ENCODE measurements around the gene HBQ1.

DNA sequence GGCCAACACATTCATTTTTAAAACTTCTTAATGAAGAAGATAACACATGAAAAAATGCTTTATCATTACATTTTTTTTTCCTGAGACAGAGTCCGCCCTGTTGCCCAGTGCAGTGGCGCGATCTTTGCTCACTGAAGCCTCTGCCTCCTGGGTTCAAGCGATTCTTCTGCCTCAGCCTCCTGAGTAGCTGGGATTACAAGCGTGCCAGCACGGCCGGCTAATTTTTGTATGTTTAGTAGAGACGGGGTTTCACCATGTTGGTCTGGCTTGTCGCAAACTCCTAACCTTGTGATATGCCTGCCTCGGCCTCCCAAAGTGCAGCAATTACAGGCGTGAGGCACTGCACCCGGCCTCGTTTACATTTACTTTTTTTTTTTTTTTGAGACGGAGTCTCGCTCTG is 13.2 kb downstream of the HBQ1 start:
- TF ChIP-seq, protein P1, sequence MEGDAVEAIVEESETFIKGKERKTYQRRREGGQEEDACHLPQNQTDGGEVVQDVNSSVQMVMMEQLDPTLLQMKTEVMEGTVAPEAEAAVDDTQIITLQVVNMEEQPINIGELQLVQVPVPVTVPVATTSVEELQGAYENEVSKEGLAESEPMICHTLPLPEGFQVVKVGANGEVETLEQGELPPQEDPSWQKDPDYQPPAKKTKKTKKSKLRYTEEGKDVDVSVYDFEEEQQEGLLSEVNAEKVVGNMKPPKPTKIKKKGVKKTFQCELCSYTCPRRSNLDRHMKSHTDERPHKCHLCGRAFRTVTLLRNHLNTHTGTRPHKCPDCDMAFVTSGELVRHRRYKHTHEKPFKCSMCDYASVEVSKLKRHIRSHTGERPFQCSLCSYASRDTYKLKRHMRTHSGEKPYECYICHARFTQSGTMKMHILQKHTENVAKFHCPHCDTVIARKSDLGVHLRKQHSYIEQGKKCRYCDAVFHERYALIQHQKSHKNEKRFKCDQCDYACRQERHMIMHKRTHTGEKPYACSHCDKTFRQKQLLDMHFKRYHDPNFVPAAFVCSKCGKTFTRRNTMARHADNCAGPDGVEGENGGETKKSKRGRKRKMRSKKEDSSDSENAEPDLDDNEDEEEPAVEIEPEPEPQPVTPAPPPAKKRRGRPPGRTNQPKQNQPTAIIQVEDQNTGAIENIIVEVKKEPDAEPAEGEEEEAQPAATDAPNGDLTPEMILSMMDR (IDR thresholded peaks at IDR 0.05), result no peak
- TF ChIP-seq, protein P2, sequence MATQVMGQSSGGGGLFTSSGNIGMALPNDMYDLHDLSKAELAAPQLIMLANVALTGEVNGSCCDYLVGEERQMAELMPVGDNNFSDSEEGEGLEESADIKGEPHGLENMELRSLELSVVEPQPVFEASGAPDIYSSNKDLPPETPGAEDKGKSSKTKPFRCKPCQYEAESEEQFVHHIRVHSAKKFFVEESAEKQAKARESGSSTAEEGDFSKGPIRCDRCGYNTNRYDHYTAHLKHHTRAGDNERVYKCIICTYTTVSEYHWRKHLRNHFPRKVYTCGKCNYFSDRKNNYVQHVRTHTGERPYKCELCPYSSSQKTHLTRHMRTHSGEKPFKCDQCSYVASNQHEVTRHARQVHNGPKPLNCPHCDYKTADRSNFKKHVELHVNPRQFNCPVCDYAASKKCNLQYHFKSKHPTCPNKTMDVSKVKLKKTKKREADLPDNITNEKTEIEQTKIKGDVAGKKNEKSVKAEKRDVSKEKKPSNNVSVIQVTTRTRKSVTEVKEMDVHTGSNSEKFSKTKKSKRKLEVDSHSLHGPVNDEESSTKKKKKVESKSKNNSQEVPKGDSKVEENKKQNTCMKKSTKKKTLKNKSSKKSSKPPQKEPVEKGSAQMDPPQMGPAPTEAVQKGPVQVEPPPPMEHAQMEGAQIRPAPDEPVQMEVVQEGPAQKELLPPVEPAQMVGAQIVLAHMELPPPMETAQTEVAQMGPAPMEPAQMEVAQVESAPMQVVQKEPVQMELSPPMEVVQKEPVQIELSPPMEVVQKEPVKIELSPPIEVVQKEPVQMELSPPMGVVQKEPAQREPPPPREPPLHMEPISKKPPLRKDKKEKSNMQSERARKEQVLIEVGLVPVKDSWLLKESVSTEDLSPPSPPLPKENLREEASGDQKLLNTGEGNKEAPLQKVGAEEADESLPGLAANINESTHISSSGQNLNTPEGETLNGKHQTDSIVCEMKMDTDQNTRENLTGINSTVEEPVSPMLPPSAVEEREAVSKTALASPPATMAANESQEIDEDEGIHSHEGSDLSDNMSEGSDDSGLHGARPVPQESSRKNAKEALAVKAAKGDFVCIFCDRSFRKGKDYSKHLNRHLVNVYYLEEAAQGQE (IDR thresholded peaks at IDR 0.05; ENCODE audit: insufficient read depth in 1 of 2, low read depth in 2 of 2, low read length in 1 of 2), result no peak
- TF ChIP-seq POLR2AphosphoS5 (IDR thresholded peaks at IDR 0.05; ENCODE audit: low read depth, low read length), result no peak
- no peak for TF ChIP-seq TCF7L2 (IDR thresholded peaks at IDR 0.05; ENCODE audit: low read depth, low read length)

Measured in Panc1 (cell line).